C4-2B (cell line): ENCODE results near the gene ADM5.
A peak's percentile ranks its signal among the peaks of the same experiment; 100 is the strongest.

Experiments used
- H3K27ac ChIP-seq: fragments of 450-650 bp; 2 replicates; pipeline ENCODE4 v1.5.1; 2017
- ZFX ChIP-seq: fragments of 450-650 bp; IDR thresholded peaks from 2 replicates; pipeline ENCODE4 v1.6.1; 2017
- TF ChIP-seq, protein P1 (sequence below): fragments of 450-650 bp; conservative IDR thresholded peaks from 2 replicates; pipeline ENCODE4 v1.5.1; 2017; ENCODE audit warnings: mild to moderate bottlenecking

Gene ADM5

DNA sequence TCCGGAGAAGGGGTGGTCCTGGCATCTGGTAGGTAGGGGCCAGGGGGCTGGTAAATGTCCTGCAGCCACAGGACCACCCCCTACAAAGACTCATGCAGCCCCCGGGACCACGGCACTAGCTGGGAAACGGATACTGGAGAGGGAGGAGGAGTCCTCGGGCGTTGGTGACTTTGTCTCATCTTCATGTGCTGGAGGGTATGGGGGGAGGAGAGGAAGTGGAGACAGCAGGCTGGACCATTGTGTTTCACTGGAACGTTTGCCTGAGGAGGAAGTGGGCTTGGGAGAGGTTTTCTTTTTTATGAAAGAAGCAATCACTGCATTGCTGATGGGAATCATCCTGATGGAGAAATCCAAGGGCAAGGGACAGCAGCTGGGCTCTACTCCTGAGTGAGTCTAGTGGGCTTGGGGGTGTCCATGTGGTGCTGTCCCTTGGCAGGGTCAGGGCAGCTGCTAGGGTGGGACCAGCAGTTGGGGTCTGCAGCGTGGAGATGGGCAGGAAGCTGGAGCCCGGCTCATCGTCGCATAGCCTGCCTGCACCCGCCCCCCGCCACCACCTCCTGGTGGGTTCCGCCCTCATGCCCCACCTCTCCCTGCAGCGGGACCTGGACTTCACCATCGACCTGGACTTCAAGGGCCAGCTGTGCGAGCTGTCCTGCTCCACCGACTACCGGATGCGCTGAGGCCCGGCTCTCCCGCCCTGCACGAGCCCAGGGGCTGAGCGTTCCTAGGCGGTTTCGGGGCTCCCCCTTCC lies 1.7 kb upstream of the ADM5 start:
- H3K27ac ChIP-seq, result no peak overlapping the region
- TF ChIP-seq, protein P1, sequence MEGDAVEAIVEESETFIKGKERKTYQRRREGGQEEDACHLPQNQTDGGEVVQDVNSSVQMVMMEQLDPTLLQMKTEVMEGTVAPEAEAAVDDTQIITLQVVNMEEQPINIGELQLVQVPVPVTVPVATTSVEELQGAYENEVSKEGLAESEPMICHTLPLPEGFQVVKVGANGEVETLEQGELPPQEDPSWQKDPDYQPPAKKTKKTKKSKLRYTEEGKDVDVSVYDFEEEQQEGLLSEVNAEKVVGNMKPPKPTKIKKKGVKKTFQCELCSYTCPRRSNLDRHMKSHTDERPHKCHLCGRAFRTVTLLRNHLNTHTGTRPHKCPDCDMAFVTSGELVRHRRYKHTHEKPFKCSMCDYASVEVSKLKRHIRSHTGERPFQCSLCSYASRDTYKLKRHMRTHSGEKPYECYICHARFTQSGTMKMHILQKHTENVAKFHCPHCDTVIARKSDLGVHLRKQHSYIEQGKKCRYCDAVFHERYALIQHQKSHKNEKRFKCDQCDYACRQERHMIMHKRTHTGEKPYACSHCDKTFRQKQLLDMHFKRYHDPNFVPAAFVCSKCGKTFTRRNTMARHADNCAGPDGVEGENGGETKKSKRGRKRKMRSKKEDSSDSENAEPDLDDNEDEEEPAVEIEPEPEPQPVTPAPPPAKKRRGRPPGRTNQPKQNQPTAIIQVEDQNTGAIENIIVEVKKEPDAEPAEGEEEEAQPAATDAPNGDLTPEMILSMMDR, result no peak
- TF ChIP-seq ZFX, result no peak

DNA sequence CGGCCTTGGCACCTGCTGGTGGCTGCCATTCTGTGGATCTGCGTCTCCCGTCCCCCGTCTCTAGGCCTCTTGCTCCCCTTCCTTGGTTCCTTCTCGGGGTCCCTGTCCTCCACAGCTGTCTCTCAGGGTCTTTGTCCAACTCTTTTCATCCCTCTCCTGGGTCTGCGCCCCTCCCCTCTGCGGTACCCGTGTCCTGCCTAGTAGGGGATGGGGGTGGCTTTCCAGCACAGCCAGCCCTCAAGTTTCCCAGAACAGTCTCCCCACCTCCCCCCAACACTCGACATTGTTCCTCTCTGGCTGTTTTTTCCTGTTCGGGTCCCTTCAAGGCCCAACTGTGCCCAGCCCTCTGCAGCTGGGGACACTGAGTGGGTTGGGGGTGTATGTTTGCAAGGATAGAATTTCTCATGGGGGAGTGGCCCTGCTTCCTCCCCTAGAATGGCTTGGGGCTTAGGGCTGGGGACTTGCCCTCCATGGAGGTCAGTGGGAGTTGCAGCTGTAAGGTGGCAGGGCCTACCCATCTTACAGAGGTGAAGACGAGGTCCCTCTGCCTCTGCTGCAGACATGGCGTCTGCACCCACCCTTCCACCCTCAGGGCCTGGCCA lies 762 bp upstream of the ADM5 start:
- H3K27ac ChIP-seq, result no peak overlapping the region
- TF ChIP-seq ZFX, result no peak
- TF ChIP-seq, protein P1, result no peak

DNA sequence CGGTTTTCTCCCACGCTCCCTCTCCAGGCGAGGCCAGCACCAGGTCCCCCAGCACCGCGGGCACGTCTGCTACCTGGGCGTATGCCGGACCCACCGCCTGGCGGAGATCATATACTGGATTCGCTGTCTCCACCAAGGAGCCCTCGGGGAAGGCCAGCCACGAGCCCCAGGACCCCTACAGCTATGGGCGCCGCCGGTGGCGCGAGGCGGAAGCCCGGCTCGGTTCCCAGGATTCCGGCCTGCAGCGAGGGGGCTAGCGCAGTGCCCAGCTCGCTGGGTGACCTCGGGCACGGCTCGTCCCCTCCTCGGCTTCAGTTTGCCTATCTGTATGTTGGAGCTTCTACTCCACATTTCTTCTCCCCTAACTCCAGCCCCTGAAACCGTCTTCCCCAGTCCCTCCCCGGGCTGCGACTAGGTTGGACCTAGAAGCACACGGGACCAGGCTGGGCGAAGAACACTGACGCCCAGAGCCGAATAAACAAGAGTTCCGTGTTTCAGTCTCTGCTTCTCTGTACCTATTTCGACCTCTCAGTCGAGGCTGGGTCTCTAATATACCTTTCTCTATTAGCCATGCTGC lies 773 bp downstream of the ADM5 start:
- TF ChIP-seq, protein P1, result no peak; the same call in 1 of the 2 replicates
- no peak for TF ChIP-seq ZFX
- H3K27ac ChIP-seq, result peak overlapping the region; percentile 69

DNA sequence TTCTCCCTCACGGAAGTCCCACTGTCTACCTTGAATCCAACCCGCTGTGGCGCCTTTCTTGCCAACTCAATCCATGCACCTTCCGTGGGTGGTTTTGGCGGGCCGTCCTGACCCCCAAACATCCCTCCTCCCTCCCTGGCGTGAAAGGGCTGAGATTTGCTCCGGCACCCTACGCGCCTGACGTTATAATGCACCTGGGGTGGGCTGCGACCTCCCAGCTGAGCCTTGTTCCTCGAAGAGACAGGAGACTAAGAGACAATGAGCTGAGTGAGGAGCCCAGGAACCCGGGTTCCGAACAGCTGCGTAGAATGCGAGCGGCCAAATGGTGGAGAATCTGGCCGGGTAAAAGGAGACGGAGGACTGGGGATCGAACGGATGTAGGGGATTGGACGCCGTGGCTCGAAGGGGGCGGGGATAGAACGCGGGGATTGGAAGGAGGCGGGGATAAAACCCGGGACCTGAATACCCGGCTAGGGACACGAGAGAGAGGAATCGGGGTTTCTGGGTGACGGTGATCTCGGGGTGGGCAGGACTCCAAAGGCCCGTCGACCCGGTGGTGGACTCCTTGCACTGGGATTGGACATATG lies 1.4 kb downstream of the ADM5 start, which contains the start of gene CPT1C:
TSS of gene CPT1C (plus strand) at position 461 of the 587 bp plus-strand sequence. CDS start 1,137 bp downstream, outside the sequence.
- peak within 1 kb of the TSS; percentile 69 for H3K27ac ChIP-seq
- TF ChIP-seq, protein P1, result no peak
- TF ChIP-seq ZFX, result no peak

DNA sequence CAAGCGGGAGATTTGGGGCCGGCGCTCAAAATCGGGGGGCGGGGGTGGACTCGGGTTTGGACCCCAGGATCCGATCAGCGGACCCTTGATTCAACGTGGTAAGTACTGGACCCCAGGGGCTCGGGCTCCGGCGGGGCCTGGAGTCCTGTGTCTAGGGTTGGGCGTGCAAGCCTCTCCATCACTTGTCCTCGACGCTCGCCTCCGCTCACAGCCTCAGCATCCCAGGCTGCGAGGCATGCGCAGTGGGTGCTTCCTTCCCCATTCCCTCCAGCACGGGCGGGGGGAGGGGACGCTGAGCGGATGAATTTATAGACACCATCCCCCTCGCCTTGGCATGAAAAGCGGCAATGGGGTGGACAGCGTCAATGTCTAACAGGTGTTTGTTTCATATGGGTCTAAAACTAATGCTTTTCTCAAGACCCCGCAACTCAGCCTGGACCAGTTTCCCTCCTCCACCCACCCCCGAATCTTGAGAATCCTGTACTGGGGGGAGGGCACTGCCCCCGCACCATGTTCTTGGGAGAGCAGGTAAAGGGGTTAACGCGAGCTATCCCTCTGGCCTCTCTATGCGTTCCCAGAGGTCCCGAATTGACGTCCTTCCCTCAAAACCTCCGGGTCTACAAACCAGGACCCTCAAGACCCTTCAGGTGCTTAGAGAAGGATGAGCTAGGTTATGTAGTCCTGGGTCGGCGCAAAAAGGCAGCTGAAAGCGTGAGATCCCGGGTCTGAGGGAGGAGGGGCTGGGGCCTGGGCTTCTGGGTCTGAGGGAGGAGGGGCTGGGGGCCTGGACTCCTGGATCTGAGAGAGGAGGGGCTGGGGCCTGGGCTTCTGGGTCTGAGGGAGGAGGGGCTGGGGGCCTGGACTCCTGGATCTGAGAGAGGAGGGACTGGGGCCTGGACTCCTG lies 2.1 kb downstream of the ADM5 start:
- peak overlapping the region; percentile 69 for H3K27ac ChIP-seq
- no peak for TF ChIP-seq ZFX
- TF ChIP-seq, protein P1, result no peak

DNA sequence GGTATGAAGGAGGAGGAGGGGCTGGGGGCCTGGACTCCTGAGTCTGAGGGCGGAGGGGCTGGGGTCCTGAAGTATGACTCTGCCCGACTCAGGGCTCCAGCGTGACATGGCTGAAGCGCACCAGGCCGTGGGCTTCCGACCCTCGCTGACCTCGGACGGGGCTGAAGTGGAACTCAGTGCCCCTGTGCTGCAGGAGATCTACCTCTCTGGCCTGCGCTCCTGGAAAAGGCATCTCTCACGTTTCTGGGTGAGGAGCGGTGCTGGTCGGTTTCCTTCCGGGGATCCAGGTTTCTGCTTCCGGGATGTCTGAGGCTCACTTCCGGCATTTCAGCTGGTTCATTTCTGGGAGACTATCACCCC lies 2.7 kb downstream of the ADM5 start:
- TF ChIP-seq, protein P1, result no peak
- no peak for TF ChIP-seq ZFX
- no peak overlapping the region for H3K27ac ChIP-seq
